Measurements from ENCODE around the gene PTPRD.

GRCh38 chr9:8666060-8666459 lies 1946.7 kb downstream of the PTPRD start:
- TF ChIP-seq CTCF (IDR thresholded peaks at IDR 0.05) (no peak), EZH2 (IDR thresholded peaks at IDR 0.05; ENCODE audit: borderline replicate concordance, insufficient read depth, low read depth, low read length, poor library complexity, severe bottlenecking) (no peak)

Data from B cell (primary cell).